SH-SY5Y (cell line): Measurements from ENCODE around the gene KLHL5.

Experiments
- GATA2 ChIP-seq: IDR thresholded peaks from 2 replicates; pipeline ENCODE4 v1.6.1; 2011; ENCODE audit warnings: mild to moderate bottlenecking, low read depth, low read length
- GATA3 ChIP-seq: IDR thresholded peaks from 2 replicates; pipeline ENCODE4 v1.6.1; 2011; ENCODE audit warnings: low read depth, mild to moderate bottlenecking, low read length, moderate library complexity

GRCh38 chr4:39096847-39097246 lies 34.8 kb downstream of the KLHL5 start:
- TF ChIP-seq GATA2 (no peak), GATA3 (no peak)
